ENCODE measurements around the gene WDR82.
A peak's percentile ranks its signal among the peaks of the same experiment; 100 is the strongest.

WDR82 gene

GRCh38 chr3:52286777-52287110 lies 8.3 kb upstream of the WDR82 start:
- TF ChIP-seq CTCF (IDR thresholded peaks at IDR 0.05) (no peak), ZFX (IDR thresholded peaks at IDR 0.05; ENCODE audit: borderline replicate concordance) (no peak)

GRCh38 chr3:52284051-52284450 lies 5.6 kb upstream of the WDR82 start:
- peak overlapping the region; percentile 97 for H3K27ac ChIP-seq

More at GRCh38 chr3:52286777-52287110, 8.3 kb upstream of the WDR82 start:
- peak overlapping the region; percentile 97 for H3K27ac ChIP-seq

GRCh38 chr3:52283306-52283705 lies 4.9 kb upstream of the WDR82 start:
- TF ChIP-seq CTCF (IDR thresholded peaks at IDR 0.05) (no peak), ZFX (IDR thresholded peaks at IDR 0.05; ENCODE audit: borderline replicate concordance) (no peak)
- H3K27ac ChIP-seq: peak overlapping the region; percentile 97

GRCh38 chr3:52281981-52282801 lies 3.7 kb upstream of the WDR82 start:
- H3K27ac ChIP-seq: peak overlapping the region; percentile 97
- no peak for TF ChIP-seq CTCF (IDR thresholded peaks at IDR 0.05)
- no peak for TF ChIP-seq ZFX (IDR thresholded peaks at IDR 0.05; ENCODE audit: borderline replicate concordance)

- TF ChIP-seq ZFX (IDR thresholded peaks at IDR 0.05; ENCODE audit: borderline replicate concordance) (no peak), CTCF (IDR thresholded peaks at IDR 0.05) (no peak)
- peak overlapping the region; percentile 97 for H3K27ac ChIP-seq
These were observed 1.6 kb upstream of the WDR82 start for GRCh38 chr3:52280050-52280461.

- H3K27ac ChIP-seq: peak overlapping the region; percentile 97
- TF ChIP-seq CTCF (IDR thresholded peaks at IDR 0.05): no peak
- no peak for TF ChIP-seq ZFX (IDR thresholded peaks at IDR 0.05; ENCODE audit: borderline replicate concordance)
These were observed 1.1 kb upstream of the WDR82 start for GRCh38 chr3:52279596-52279995.

- TF ChIP-seq ZFX (IDR thresholded peaks at IDR 0.05; ENCODE audit: borderline replicate concordance) (no peak), CTCF (IDR thresholded peaks at IDR 0.05) (peak; percentile 29)
- peak overlapping the region; percentile 97 for H3K27ac ChIP-seq
These were observed 408 bp downstream of the WDR82 start for GRCh38 chr3:52277972-52278509.

All from 22Rv1 (cell line).